SU-DHL-6 (cell line): ENCODE results near the gene FAM89A.

Experiments
- EZH2phosphoT487 ChIP-seq: fragments of 200-600 bp; sonication (generic), shearing (Covaris generic); conservative IDR thresholded peaks from 2 replicates; pipeline ENCODE4 v1.6.1; 2018; ENCODE audit warnings: mild to moderate bottlenecking, antibody characterized with exemption, low read length, moderate library complexity, mixed read lengths
- TF ChIP-seq, protein P1 (sequence below): fragments of 200-600 bp; sonication (generic); IDR thresholded peaks from one replicate; pipeline ENCODE4 v1.5.1; 2017; ENCODE audit warnings: antibody characterized with exemption, mild to moderate bottlenecking, low read length, moderate library complexity; ENCODE audit not compliant: insufficient read depth, poor library complexity, severe bottlenecking

GRCh38 chr1:230978491-230979388, 61.3 kb downstream of the FAM89A start, which contains the start of the genes ARV1 and TTC13:
- TF ChIP-seq, protein P1, sequence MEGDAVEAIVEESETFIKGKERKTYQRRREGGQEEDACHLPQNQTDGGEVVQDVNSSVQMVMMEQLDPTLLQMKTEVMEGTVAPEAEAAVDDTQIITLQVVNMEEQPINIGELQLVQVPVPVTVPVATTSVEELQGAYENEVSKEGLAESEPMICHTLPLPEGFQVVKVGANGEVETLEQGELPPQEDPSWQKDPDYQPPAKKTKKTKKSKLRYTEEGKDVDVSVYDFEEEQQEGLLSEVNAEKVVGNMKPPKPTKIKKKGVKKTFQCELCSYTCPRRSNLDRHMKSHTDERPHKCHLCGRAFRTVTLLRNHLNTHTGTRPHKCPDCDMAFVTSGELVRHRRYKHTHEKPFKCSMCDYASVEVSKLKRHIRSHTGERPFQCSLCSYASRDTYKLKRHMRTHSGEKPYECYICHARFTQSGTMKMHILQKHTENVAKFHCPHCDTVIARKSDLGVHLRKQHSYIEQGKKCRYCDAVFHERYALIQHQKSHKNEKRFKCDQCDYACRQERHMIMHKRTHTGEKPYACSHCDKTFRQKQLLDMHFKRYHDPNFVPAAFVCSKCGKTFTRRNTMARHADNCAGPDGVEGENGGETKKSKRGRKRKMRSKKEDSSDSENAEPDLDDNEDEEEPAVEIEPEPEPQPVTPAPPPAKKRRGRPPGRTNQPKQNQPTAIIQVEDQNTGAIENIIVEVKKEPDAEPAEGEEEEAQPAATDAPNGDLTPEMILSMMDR, result peak; percentile 42
- TF ChIP-seq EZH2phosphoT487, result no peak
